GM21515 (cell line): ENCODE results near the gene NEUROG3.

Experiments
- ATAC-seq: cut with Tn5 transposase; IDR thresholded peaks from one replicate; pipeline ENCODE4 v1.9.1; 2021; ENCODE audit not compliant: unreplicated experiment

Gene NEUROG3, protein sequence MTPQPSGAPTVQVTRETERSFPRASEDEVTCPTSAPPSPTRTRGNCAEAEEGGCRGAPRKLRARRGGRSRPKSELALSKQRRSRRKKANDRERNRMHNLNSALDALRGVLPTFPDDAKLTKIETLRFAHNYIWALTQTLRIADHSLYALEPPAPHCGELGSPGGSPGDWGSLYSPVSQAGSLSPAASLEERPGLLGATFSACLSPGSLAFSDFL

DNA sequence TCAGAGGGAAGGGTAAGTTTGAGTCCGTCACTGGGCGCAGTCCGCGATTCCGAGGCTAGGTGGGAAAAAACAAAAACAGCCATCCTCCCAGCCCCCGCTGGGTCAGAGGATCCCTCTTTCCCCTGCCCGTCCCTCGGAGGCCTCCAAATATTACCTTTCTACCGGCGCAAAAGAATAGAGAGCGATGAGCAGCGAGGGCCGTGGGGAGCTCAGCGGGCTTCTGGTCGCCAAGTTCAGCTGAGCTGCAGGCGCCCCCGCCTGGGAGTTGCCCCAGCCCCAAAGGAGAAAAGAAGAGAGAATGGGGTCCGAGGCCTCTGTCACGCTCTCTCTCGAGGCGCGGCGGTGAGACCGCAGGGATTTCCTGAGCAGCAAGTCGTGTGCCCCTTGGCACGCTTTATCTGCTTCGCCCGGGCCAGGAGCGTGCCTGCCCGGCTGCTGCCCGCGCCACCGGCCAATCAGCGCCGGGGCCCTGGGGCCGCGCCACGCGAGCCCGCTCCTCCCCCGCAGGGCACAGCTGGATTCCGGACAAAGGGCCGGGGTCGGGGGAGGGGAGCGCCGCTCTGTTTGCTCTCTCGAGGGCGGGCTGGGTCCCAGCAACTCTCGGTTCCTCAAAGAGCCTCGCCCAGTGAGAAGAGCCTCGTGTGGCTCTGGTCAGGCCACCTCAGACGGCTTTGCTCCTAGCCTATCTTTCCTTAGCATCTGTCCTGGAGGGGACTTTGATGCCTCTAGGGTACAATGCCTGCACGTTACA is at the start of gene NEUROG3:
TSS of gene NEUROG3 (minus strand) at position 367 of the 751 bp plus-strand sequence. CDS start 379 bp downstream, outside the sequence.
- no peak for ATAC-seq

DNA sequence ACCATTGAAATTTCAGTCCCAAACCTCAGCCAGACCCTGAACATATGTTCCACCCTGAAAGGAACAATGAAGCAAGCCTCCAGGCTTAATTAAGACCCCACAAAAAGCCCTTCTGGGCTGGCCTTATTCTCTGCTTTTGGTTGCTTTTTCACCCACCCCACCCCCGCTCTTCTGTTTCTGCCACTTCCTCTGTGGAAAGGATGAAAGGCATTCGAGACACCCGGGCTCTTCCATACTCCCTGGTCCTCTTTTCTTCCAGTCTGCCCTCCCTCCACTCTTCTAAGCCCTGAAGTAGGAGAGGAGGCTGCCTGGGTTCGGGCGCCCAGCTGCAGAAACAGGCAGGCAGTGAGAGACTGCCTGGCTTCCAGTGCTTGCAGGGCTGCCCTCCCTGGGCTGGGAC is 47.4 kb upstream of the NEUROG3 start:
- ATAC-seq: no peak

DNA sequence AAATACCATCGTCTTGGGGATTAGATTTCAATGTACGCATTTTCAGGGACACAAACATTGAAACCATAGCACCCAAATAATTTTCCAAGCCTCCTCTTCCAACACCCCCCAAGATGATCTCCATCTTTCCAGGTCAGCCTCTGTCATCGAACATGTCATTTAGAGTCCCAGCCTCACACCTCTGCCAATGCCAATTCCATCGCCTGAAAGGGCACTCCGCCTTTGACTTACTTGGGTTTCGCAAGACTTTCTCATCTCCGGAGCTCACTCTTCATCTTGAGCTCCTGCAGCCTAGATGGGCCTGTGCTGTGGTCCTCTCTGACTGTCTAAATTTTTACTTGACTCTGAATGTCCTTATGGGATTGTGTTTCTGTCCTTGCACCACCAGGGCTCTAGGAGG is 46.4 kb upstream of the NEUROG3 start:
- ATAC-seq: no peak

DNA sequence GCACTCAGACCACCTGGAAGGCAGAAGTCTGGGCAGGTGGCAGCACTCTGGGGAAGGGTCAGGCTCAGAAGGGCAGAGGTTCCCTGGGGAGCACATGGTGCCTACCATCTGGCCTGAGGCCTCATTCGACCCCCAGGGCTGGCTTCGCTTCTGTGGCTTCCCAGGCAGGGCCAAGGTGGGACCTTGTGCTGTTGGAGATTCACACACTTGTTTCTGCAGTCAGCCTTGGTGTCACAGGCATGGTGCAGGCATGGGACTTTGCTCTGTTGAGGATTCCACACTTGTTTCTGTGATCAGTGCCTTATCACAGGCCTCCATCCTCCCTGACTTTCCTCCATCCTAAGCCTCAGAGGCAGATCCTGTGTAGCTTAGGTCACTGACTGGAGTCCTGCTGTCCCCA is 45.5 kb upstream of the NEUROG3 start:
- ATAC-seq: no peak

DNA sequence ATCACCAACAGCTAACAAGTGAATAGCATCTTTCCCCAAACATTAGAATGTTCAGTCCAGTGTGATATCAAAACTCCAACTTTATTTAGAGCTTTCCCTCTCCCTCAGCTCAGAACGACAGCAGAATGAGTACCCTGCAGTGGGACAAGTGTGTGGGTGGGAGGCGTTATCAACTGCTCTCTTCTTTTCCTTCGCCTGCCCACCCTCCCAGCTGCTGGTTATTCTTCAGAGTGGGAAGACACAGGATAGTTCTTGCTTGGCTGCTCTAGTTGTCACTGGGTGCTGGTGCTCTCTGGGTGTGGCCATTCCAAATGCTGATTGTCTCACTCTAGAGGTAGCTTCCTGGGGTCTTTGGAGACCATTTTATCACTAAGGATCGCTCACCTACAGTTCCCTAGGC is 43.1 kb upstream of the NEUROG3 start:
- no peak for ATAC-seq

DNA sequence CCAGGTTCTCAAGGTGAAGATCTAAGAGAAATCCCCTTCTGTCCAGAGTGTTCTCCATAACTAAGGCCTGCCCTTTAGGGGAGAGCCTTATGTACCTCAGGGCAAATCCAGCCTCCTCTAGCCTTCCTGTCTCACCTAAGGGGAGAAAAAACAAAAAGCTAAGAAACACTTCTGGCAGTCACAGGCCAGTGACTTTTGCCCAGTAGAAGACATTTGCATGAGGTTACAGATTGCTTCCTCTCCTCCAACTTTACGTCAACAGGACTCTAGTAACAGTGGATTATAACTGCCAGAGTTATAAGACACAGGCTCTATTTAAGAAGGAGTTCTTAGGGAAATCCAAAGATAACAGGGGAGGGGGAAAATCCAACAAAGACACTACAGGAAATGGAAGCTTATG is 40.9 kb upstream of the NEUROG3 start:
- ATAC-seq: no peak

DNA sequence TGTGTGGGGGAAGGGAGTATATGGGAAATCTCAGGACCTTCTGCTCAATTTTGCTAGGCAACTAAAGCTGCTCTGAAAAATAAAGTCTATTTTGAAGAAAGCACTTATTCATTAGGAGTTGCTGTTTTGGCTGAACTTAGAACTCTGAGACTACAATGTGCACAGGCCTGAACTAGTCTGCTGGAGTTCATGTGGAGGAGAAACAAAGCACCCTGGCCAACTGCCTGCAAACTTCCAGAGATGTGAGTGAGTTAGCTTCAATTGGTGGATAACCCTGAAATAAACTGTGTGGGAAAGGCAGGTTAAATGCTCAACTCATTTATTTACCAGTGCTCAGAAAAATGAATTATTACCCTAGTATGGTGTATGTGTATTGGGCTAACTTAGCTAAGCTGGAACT is 39.5 kb upstream of the NEUROG3 start:
- ATAC-seq: no peak

DNA sequence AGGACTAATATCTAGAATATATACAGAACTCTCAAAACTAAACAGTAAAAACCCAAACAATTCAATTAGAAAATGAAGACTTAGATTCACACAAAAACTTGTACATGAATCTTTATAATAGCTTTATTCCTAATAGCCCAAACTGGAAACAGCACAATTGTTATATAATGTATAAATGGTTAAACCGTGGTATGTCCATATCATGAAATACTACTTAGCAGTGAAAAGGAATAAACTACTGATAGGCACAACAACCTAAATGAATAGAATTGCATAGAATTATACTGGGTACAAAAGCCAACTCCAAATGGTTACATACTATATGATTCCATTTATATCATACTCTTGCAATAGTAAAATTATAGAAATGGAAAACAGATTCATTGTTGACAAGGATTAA is 35.9 kb upstream of the NEUROG3 start:
- ATAC-seq: no peak

DNA sequence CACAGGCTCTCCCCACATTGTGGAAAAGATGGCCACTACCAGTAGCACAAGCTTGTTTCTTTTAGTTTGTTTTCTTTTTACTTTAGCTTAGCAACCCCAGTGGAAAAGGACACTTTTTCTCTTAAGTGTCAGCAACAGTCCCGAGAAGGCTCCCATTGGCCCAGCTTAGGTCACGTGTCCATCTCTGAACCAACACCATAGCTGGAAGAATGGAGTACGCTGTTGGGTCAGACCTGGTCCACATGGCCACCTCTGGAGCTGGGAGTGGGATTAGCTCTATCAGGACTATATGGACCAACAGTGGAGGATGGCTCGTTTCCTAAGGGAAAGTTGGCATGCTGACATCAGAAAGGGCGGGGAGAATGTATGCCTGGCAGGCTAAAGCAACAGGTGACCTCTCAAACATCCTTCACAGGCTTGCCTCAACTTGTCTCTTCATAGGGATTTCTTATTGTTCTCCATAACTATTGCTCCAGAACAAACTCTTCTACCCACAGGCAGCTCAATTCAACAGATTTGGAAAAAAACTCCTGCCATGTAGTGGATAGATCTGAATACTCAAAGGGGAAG is 27.6 kb upstream of the NEUROG3 start:
- no peak for ATAC-seq

DNA sequence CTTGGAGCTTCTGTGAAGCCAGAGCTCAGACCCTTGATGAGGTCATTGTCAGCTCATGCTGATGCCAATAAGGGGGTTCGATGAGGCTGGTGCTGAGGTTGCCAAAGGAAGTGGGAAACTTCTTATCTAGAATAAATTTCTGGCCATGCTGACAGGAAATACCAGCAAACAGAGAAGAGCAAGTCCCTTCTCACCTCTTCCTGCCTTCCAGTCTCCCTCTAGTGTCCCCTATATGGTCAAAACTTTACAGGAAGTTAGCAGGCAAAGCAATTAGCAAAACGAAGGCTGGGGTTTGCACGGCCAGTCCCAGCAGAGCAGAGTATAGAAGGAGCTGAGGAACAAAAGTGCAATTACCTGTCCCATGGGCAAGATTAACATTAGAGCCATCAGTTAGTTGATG is 15.1 kb upstream of the NEUROG3 start:
- no peak for ATAC-seq

DNA sequence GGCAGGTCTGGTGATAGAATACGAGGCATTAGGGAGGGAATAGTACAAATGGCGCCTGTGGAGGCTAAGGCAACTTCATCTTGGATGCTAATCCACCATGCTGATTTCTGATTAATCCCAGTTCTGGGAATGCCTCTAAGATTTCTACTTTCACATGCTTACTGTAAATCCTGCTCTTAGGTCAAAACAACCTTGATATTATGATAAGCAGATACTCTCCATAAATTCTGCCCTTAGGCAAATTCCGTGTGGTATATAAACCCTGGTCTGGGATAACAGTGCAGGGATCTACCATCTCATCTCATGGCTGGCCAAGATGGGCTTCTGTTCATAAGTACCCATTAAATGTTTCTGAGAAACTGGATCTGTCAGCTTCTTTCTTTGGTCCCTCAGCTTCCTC is 11.4 kb upstream of the NEUROG3 start:
- no peak for ATAC-seq

DNA sequence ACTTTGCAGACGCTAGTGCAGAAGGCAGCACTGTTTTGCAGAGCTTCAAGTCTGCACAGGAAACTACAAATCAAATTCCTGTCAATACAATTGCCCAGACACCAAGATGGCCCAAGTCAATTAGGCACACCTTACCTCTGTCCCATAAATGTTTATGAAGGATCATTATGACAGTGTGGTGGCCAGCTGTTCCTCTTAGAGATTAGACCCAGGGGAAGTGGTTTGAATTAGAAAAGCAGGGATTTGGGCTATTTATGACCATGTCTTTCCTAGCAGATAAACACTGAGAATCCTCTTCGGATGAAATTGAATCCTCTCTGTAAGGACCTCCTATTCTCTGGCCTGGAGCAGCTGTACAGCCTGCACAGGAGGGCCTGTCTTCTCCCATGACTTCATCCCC is 9.9 kb upstream of the NEUROG3 start:
- no peak for ATAC-seq

DNA sequence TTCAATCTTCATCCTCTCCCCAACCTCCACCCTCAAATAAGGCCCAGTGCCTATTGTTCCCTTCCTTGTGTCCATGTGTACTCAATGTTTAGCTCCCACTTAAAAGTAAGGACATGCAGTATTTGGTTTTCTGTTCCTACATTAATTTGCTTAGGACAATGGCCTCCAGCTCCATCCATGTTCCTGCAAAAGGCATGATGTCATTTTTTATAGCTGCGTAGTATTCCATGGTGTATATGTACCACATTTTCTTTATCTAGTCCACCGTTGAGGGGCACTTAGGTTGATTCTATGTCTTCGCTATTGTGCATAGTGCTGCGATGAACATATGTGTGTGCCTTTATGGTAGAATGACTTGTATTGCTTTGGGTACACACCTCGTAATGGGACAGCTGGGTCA is 7.2 kb upstream of the NEUROG3 start:
- no peak for ATAC-seq

DNA sequence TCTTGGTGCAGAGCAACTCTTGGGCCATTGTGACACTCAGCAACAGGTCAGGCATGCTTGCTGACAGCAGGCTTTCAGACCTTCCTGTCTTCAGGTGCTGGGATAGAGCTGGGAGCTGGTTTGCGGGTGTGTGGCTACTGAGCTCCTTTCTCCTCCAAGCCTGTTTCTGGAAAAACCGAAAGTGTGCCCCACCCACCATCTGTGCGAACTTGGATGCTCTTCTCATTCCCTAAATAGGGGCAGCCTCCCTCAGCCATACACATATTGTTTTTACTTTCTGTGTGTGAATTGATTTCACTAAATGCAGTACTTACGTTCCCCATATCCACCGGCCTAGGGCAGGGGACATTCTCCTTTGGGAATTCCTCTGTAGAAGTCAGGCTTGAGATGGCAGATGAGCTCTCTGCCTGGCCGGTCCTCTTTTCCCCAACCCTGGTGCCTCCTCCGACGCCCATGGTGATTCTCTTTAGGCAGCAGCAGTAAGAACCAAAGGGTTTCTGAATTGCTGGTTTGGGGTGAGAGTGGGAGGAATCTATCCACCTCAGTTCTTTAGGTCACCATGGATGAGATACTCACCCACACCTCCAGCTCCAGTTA is 6.3 kb upstream of the NEUROG3 start:
- ATAC-seq: no peak

DNA sequence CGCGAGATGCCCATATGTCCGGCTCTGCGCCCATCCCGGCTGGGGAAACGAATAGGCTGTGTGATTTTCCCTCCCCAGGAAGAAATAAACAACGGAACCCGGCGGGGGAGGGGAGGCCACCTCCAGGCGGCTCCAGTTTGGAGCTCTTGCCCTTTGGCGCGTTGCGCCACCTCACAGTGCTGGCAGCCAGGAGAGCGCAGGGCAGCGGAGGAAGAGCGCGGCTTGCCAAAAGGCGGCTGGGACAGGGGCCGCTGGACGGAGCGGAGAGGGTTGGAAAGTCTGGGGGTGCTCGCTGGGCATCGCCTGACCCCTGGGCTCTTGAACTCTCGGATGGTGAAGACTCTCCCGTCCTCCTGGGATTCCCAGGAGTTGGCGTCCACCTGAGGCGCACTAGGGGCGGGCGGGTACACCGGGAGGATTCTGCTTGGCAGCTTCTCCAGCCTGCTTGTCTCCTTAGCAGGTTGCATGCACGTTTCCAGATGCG is 5.3 kb upstream of the NEUROG3 start:
- ATAC-seq: no peak

DNA sequence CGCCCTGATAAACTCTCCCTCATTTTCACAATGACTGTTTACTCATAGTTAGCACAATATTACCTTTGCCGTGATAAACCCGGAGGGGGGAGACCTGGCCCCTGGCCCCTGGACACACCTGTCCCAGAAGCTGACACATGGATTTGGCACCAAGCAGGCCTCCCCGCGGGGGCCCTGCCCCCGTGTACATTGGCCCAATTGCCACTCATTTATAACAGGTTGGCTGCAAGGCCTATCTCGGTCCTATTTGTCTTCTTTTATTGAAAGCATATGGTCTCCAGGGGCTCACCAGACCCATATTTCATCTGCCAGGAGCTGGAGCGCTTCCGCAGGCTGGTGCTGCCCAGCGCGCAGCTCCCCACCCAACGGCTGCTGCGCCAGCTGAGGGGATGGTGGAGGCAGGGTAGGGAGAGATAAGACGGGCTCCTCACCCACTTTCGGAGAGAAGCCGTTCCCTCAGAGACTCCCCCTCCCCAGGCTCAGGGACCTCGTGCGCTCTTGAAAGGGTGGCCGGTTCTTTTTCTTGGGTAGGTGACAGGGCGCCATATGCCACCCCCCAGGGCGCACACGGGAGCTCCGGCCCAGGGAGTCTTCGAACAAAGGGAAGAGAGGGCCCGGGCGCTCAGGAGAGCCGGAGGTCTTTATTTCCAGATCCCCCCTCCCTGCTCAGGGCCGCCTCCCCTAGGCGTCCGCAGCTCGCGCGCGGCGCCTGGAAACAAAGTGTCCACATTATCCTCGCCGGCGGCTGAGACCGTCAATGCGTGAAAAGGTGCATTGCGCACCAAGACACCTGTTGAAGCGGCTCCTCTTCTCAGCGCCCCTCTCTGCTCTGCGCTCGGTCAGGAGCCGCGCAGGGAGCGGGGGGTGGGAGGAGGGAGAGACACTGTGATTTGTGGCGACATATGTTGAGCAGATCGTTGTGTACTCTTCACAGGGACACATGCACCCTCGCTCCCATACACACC is 4.3 kb upstream of the NEUROG3 start:
- no peak for ATAC-seq

DNA sequence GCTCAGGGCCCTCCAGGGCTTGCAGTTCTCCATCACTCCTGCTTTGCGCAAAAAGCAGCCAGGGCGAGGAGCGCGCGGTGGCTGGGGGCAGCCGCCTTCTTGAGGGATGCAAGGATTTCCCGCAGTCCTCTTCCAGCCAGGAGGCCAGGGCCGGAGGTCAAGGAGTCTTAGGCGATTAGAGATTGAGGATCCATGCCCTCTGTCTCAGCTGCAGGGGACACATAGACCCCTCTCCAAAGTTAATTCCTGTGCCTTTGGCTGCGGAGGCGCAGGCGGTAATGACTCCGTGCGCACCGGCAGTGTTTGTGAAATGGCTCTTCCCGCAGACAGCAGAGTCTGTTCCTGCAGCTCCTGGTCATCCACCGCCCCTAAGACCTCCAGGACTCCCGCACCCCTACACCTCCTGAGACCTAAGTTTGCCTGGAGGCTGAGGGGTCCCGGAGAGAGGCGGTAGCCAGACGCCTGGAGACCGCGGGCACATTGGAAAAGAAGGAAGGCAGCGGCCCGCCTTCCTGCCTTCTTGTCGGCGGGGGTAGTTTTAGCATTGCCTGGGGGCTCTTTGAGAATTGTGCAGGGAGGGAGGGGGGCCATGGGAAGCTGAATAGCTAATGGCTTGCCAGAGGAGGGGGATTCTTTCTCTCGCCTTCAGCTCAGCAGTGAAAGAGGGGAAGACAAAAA is 3.3 kb upstream of the NEUROG3 start:
- no peak for ATAC-seq

DNA sequence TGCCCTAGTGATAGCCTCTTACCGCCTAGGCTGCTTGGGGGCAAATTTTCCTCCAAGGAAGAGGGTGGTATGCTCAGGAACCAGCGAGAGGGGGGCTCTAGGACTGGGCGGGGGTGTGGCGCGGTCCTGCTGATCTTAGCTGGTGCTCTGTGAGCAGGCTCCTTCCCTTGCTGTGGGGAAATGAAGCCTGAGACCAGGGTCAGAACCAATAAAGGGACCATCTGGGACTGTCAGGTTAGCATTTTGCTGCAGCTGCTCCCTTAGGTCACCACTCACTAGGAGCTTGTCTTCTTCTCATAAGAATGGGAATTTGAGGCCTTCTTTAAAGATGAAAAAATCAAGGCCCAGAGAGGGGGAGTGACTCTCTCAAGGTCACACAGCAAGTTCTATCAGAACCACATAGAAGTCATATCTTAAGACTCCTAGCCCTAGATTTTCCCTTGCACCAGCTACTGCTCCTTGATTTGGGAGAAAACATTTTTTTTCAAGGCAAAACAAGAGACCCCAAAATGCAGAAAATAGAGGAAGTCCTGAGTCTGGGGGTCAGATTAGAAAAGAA is 2.0 kb upstream of the NEUROG3 start:
- ATAC-seq: no peak

DNA sequence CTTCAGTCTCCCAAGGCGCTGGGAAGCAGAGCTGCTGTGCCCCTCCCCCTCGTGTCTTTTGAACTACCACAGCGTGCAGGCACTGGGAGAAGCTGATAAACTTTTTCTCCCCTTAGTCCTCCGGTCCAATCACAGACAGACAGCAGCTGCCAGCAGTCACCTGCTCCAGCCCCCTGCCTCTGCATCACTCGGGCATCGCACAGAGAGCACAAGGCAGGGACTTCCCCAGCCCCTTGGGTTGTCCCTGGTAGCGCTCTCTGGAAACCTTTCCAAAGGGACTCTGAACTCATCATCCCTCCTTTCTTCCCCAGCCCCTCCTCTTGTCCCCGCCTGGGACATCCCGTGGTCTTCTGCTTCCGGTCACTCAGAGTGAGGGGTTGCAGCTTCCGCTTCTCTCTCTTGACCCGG is 1.4 kb upstream of the NEUROG3 start:
- ATAC-seq: no peak
